Fibroblast of skin of scalp (primary cell): ENCODE results near the gene KNSTRN.

Experiments used
- DNase-seq: peaks from one replicate; pipeline ENCODE4 v3.0.0-alpha.2; 2013

The KNSTRN gene

DNA sequence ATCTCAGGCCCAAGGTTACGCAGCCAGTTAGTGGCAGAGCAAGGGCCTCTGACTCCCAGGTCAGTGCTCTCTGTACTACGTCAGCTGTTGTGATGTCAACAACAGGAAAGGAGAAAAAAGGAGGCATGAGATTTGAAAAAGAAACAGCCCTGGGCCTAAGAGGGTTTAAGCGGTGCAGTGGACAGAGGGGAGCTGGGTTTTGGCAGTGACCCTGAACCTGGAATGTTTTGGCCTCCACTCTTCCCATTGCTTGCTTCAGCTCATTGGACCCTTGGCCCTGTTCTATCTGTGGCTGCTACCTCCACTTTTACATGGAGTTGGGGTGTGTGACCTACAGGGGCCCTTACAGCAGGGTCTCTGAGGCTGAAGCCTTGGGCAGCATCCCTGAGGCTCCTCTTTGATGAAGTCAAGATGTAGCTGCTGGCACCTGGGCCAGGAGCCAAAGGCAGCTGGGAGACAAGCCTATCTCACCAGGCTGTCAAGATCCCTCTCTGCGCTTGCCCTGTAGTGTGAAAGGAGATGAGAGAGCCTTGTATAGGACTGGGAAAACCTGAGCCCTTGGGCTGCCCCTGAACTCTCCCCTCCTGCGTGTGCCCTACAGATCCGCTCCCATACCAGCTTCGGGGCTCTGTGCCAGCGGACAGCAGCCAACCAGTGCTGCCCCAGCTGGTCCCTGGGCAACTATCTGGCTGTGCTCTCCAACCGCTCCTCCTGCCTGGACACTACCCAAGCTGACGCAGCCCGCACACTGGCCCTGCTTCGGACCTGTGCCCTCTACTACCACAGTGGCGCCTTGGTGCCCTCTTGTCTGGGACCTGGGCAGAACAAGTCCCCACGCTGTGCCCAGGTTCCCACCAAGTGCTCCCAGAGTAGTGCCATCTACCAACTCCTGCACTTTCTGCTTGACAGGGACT is 15.8 kb upstream of the KNSTRN start:
- no peak for DNase-seq

DNA sequence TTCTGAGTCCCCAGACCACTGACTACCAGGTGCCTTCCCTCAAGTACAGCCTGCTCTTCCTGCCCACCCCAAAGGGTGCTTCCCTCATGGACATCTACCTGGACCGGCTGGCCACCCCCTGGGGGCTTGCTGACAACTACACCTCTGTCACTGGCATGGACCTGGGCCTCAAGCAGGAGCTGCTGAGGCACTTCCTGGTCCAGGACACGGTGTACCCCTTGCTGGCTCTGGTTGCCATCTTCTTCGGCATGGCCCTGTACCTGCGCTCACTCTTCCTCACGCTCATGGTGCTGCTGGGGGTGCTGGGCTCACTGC is 15.2 kb upstream of the KNSTRN start:
- no peak for DNase-seq

DNA sequence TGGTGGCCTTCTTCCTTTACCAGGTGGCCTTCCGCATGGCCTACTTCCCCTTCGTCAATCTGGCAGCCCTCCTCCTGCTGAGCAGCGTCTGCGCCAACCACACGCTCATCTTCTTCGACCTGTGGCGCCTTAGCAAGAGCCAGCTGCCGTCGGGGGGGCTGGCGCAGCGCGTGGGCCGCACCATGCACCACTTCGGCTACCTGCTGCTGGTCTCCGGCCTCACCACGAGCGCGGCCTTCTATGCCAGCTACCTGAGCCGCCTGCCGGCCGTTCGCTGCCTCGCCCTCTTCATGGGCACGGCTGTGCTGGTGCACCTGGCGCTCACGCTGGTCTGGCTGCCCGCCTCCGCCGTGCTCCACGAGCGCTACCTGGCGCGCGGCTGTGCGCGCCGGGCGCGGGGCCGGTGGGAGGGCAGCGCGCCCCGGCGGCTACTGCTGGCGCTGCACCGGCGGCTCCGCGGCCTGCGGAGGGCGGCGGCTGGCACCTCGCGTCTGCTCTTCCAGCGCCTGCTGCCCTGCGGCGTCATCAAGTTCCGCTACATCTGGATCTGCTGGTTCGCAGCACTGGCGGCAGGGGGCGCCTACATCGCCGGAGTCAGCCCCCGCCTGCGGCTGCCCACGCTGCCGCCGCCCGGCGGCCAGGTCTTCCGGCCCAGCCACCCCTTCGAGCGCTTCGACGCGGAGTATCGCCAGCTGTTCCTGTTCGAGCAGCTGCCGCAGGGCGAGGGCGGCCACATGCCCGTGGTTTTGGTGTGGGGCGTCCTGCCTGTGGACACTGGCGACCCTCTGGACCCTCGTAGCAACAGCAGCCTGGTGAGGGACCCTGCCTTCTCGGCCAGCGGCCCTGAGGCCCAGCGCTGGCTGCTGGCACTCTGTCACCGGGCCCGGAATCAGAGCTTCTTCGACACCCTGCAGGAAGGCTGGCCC is 14.6 kb upstream of the KNSTRN start:
- DNase-seq, result peak; percentile 88

DNA sequence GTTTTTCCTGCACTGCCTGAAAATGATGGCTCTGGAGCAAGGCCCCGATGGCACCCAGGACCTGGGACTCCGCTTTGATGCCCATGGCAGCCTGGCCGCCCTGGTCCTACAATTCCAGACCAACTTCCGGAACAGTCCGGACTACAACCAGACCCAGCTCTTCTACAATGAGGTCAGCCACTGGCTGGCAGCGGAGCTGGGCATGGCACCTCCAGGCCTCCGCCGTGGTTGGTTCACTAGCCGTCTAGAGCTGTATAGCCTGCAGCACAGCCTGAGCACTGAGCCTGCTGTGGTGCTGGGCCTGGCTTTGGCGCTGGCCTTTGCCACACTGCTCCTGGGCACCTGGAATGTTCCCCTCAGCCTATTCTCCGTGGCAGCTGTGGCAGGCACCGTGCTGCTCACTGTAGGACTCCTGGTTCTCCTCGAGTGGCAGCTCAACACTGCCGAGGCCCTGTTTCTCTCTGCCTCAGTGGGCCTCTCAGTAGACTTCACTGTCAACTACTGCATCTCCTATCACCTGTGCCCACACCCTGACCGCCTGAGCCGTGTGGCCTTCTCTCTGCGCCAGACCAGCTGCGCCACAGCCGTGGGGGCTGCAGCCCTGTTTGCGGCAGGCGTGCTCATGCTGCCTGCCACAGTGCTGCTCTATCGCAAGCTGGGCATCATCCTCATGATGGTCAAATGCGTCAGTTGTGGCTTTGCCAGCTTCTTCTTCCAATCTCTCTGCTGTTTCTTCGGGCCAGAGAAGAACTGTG is 13.6 kb upstream of the KNSTRN start:
- DNase-seq, result no peak

DNA sequence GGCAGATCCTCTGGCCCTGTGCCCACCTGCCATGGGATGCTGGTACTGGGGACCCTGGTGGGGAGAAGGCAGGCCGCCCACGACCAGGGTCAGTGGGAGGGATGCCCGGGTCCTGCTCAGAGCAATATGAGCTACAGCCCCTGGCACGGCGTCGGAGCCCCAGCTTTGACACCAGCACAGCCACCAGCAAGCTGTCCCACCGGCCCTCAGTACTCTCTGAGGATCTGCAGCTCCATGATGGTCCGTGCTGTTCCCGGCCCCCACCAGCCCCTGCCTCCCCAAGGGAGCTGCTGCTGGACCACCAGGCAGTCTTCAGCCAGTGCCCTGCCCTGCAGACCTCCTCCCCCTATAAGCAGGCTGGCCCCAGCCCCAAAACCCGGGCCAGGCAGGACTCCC is 13.0 kb upstream of the KNSTRN start:
- DNase-seq, result no peak

DNA sequence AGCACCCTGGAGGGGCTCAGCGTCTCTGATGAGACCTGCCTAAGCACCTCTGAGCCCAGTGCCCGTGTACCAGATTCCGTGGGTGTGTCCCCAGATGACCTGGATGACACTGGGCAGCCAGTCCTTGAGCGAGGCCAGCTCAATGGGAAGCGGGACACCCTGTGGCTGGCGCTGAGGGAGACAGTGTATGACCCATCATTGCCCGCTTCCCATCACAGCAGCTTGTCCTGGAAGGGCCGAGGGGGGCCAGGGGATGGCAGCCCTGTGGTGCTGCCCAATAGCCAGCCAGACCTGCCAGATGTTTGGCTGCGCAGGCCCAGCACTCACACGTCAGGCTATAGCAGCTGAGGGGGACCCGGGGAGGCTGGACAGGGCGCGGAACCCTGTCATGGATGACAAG is 12.6 kb upstream of the KNSTRN start:
- no peak for DNase-seq

DNA sequence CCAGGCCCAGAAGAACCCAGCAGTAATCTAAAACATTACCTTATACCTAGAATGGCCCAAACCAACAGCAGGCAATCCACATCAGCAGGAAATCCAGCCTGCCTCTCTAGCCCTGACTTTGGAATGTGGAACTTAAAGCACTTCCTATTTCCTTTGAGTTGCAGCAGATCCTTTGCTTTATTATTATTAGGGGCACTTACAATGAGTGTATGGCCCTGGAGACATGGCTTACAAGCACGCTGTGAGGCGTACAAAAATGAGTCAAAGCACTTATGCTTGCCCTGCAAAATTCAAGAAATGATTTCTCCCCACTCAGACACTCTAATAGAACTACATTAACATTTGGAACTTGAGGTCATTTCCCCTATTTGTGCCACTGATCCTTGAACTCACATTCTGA is 9.5 kb upstream of the KNSTRN start:
- peak; percentile 48 for DNase-seq

DNA sequence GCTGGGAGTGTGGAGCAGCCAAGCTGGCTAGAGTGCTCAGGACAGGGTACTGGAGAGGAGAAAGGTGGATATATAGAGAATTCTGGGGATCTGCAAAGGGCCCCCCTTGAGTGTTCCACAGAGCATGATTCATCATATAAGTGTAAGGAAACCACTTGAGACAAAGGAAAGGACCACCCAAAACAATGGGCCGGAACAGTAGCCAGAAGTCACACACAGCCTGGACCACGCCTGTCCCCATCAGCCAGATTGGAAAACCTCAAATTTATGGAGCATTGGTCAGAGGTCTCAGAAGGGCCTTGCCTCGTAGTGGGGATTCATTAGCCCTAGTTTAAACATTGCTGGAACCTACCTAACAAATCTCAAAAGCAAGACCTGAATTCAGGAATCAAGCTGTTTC is 4.9 kb upstream of the KNSTRN start:
- DNase-seq, result no peak

DNA sequence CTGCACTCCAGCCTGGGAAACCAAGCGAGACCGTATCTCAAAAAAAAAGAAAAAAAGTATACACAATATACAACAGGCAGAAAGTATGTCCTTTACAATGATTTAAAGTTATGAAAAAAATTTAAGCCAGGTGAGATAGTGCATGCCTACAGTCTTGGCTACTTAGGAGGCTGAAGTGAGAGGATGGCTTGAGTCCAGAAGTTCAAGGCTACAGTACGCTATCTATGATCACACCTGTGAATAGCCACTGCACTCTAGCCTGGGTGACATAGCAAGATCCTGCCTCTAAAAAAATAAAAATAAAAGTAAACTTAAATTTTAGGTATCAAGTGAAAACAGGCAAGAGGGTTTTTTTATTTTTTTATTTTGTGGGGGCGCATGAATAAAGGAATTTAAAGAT is 3.1 kb upstream of the KNSTRN start:
- DNase-seq, result no peak

DNA sequence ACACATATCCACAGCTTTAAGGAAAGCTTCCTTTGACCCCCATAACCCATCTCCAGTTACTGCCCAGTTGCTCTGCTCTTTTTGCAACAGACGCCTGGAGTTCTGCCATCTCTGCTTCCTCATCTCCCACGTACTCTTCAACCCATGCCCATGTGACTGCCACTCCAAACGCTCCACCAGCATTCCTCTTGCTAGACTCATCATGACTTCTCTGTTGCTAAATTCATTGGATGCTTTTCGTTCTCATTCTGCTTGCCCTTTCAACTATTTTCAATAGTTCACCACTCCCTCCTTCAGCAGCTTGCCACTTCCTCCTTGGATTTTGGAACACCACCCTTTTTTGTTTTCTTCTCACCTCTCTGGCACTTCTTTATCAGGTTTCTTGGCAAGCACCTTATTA is 2.7 kb upstream of the KNSTRN start:
- DNase-seq, result peak; percentile 93

DNA sequence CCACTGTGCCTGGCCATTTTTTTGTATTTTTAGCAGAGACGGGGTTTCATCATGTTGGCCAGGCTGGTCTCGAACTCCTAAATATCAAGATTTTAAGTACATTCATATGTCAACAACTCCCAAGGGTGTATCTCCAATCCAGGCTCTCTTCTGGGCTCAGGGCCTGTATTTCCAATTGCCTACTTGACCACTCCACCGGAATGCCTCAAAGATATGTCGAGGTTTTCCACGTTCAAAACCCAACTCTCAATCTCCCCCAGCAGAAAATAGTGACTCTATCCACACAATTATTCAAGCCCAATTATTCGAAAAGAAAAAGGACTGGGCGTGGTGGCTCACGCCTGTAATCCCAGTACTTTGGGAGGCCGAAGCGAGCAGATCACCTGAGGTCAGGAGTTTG is 1.9 kb upstream of the KNSTRN start:
- no peak for DNase-seq

DNA sequence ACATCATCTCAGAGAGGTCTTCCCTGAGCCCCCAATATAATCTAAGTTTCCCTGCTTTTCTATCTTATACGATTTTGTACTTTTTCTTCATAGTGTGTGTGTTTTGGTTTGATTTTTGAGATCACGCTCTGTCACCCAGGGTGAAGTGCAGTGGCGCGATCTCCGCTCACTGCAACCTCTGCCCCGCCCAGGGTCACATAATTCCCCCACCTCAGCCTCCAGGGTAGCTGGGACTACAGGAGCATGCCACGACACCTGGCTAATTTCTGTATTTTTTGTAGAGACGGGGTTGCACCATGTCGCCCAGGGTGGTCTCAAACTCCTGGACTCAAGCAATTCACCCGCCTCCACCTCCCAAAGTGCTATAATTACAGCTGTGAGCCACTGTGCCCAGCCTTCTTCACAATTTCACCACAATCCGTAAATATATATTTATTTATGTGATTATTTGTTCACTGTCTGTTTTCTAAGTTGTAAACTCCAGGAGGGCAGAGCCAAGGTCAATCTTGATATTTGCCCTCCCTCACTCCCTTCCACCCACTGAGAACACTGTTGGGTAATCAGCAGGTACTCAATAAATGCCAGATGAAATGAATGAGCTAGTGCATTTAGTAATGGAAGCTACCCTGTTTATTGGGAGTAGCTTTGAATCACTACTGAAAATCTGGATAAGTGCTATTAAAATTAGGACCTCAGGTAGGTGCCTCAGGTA is 547 bp upstream of the KNSTRN start:
- no peak for DNase-seq

DNA sequence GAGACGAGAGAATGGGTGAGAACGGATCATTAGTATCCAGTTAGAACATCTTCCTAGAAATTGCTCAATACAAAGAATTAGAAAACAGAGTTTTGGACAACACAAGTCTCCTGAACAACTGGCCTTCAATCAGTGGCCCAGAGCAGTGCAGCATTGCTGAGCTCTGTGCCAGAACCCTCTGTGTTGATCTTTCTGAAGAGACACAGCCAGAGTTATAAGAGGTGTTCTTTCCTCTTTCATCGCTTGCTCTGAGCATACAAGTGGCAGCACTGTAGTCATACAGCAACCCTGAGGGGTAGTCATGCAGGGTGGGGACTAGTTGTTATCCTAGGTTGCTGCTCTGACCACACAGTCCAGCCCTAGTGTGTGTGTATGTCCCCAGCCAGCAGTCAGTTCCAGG is 4.0 kb downstream of the KNSTRN start:
- DNase-seq, result no peak

DNA sequence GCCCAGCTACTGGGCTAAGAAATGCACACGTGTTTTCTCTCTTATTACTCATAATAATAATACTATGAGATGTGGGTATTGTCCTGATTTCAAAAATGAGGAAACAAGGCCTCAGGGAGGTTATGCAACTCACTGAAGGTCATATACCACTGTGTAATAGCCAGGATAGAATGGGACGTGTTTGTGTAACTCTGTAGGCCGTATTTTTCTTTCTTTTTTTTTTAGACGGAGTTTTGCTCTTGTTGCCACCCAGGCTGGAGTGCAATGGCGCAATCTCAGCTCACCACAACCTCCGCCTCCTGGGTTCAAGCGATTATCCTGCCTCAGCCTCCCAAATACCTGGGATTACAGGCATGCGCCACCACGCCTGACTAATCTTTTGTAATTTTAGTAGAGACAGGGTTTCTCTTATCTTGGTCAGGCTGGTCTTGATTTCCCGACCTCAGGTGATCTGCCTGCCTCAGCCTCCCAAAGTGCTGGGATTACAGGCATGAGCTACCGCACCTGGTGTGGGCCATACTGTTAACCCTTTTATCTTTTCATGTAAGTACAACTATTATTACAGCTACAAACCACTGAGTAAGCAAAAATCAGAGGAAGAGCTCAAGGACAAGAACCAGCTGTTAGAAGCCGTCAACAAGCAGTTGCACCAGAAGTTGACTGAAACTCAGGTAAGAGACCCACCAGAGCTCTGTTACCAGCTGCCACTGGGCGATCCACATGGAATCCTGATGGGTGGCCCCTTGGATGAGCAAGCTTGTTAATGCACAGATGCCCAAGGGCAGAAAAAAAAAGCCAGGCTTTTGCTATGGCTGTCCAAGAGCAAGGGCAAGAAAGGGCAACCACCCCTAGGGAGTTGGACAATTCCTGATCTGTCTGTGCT is 6.7 kb downstream of the KNSTRN start:
- DNase-seq, result no peak

DNA sequence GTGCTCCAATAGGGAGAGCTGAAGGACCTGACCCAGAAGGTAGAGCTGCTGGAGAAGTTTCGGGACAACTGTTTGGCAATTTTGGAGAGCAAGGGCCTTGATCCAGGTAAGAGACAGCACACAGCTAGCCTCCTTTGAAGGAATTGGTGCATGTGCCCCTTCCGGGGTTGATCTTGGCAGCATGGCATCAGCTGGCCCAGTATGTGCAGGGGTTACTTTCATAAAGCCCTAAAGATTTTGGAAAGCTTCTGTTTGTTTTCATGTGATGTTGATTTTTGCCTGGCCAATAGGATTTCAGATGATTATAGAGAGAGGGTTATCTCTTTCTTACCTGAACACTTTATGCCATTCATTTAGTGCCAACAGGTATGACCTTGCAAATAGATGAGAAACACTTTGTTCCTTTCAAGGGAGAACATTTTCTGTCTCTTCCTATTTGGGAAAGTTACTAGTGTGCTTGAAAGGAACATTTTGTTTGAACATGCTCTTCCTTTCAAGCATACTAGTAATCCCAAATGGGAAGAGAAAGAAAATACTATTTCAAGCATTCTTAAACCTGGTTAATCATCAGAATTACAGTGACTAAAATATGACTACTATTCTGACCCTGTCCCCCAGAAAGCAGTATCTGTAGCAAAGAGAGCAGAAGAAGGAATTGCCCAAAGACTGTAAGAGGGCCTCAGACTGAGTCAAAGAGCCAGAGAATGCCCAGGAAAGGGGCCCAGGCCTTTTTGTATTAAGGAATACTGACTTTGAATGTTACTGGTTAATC is 7.5 kb downstream of the KNSTRN start:
- DNase-seq, result no peak

DNA sequence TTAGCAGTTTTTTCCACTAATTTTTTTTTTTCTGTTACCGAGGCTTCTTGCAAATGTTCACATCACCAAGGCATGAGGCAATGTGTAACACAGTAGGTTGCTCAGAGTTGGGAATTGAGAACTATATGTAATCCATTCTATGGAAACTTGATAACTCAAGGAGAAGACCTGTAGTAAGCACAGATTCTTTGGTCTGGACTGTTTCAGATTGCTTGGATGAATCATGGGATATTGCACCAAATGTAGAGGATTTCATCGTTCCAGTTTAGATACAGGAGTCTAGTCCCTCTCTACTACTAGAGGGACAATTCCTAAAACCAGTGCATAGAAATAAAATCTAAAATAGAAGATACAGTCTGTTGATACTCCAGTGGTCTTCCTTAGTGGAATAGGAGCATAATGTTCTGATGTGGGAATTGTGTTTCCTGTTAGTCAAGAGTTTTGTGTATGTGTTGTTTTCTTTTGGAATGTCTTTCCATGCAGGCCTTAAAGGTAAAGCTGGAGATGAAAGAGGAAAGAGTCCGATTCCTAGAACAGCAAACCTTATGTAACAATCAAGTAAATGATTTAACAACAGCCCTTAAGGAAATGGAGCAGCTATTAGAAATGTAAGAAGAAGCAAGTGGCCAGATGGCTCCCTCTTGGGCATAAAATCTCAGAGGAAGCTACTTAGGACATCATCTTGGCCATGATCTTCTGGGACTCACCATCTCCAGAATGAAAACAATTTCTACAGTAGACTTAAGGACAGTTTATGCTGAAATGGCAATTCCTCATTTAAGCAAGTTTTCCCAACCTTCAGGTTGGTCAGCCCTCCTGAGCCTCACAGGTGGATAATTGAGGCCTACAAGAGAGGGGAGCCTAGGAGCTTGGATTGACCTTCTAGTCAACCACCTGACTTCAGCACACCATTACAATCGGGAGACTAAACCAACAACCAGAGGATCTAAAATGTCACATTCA is 10.7 kb downstream of the KNSTRN start:
- DNase-seq, result peak; percentile 36

DNA sequence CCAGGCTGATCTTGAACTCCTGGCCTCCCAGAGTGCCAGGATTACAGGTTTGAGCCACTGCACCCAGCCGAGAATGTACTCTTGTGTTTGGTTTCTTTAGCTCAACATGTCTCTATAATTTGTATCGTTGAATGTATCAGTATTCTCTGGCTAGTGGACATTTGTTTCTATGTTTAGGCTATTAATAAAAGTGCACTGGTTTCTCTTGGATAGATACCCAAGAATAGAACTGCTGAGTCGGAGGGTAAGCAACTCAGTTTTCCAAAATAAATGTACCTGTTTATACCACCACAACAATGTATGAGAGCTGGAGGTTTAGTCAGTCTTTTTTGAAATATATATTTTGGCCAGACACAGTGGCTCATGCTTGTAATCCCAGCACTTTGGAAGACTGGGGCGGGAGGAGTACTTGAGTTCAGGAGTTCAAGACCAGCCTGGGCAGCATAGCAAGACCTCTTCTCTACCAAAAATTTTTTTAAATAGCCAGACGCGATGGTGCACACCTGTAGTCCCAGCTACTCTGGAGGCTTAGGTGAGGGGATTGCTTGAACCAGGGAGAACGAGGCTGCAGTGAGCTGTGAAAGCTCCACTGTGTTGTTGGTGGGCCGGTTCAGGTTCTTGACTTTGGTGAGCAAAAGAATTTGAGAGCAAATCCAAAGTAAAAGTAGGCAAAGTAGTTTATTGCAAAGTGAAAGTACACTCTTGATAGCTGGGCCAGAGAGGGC is 15.3 kb downstream of the KNSTRN start:
- no peak for DNase-seq

DNA sequence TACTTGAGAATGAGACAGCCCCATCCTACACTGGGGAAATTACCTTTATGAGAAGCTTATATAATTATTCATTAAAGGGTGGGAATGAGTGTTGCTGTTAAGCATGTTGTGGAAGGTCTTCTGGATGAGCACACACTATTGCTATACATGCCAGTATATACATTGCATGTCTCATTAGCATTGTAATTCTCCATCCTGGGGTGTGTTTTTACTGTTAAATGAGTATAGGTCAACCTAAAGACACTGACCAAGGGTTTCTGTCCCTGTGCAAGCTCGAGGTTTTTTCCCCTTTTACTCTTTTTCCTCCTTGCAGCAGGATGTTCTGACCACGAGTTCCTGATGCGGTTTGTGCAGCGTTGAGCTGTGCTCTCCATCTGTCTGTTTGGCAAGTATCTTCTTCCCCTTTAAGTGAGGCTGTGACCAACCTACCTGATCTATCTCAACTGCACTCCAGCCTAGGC is 15.9 kb downstream of the KNSTRN start:
- DNase-seq, result no peak

DNA sequence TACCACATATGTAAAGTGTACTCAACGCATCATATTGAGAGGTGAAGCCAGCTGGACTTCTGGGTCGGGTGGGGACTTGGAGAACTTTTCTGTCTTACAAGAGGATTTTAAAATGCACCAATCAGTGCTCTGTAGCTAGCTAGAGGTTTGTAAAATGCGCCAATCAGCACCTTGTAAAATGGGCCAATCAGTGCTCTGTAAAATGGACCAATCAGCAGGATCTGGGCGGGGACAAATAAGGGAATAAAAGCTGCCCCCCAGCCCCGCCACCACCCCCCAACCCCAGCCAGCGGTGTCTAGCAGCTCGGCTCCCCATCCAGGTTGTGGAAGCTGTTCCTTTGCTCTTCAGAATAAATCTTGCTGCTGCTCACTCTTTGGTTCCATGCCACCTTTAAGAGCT is 16.8 kb downstream of the KNSTRN start:
- DNase-seq, result no peak
